H9 (cell line): ENCODE data around the gene BDP1. TPM values are rescaled to one million over a fixed set of nuclear protein-coding genes. Genes with fewer than 3 reads are reported as not detected.

Experiments used
- DNase-seq: peaks from one replicate; pipeline ENCODE4 v3.0.0-alpha.2; 2017
- H2AFZ ChIP-seq: one replicate; pipeline ENCODE4 v1.6.1; 2013; ENCODE audit warnings: mild to moderate bottlenecking, low read length, control low read depth, moderate library complexity
- H2AK5ac ChIP-seq: 2 replicates; pipeline ENCODE4 v1.6.1; 2013; ENCODE audit warnings: low read length, control low read depth, mixed read lengths; ENCODE audit not compliant: insufficient read length
- H2BK120ac ChIP-seq: one replicate; pipeline ENCODE4 v1.6.1; 2013; ENCODE audit warnings: low read depth, mild to moderate bottlenecking, low read length, control low read depth, inconsistent platforms; ENCODE audit not compliant: poor library complexity, severe bottlenecking
- H2BK12ac ChIP-seq: 2 replicates; pipeline ENCODE4 v1.6.1; 2013; ENCODE audit warnings: low read length, control low read depth, mixed read lengths, low read depth; ENCODE audit not compliant: insufficient read length
- H2BK15ac ChIP-seq: 2 replicates; pipeline ENCODE4 v1.6.1; 2013; ENCODE audit warnings: low read depth, low read length, control low read depth
- H2BK20ac ChIP-seq: one replicate; pipeline ENCODE4 v1.6.1; 2013; ENCODE audit warnings: low read depth, mild to moderate bottlenecking, low read length, control low read depth, inconsistent platforms; ENCODE audit not compliant: poor library complexity, severe bottlenecking
- H2BK5ac ChIP-seq: 2 replicates; pipeline ENCODE4 v1.6.1; 2013; ENCODE audit warnings: low read length, control low read depth, mixed read lengths; ENCODE audit not compliant: insufficient read length
- H3K14ac ChIP-seq: 2 replicates; pipeline ENCODE4 v1.6.1; 2013; ENCODE audit warnings: low read length, control low read depth; ENCODE audit not compliant: insufficient read depth
- H3K18ac ChIP-seq: 2 replicates; pipeline ENCODE4 v1.6.1; 2013; ENCODE audit warnings: low read depth, mild to moderate bottlenecking, mixed read lengths, low read length, control low read depth; ENCODE audit not compliant: insufficient read length
- H3K23ac ChIP-seq: 2 replicates; pipeline ENCODE4 v1.6.1; 2013; ENCODE audit warnings: low read length, control low read depth, mixed read lengths, low read depth; ENCODE audit not compliant: insufficient read length
- H3K23me2 ChIP-seq: 2 replicates; pipeline ENCODE4 v1.6.1; 2013; ENCODE audit warnings: low read depth, mild to moderate bottlenecking, mixed read lengths, low read length, control low read depth; ENCODE audit not compliant: insufficient read length, poor library complexity, severe bottlenecking
- H3K27ac ChIP-seq: 2 replicates; pipeline ENCODE4 v1.5.1; 2013; ENCODE audit warnings: low read length, control low read depth, mixed read lengths, low read depth; ENCODE audit not compliant: insufficient read length
- H3K27me3 ChIP-seq: 2 replicates; pipeline ENCODE4 v1.6.1; 2013; ENCODE audit warnings: low read length, control low read depth, inconsistent platforms; ENCODE audit not compliant: insufficient read depth
- H3K4ac ChIP-seq: 2 replicates; pipeline ENCODE4 v1.6.1; 2013; ENCODE audit warnings: low read depth, mild to moderate bottlenecking, control low read depth, inconsistent platforms, low read length, moderate library complexity
- H3K4me1 ChIP-seq: 2 replicates; pipeline ENCODE4 v1.6.1; 2013; ENCODE audit warnings: low read length, control low read depth, inconsistent platforms; ENCODE audit not compliant: insufficient read depth
- H3K4me2 ChIP-seq: 2 replicates; pipeline ENCODE4 v1.6.1; 2013; ENCODE audit warnings: low read length, control low read depth, mixed read lengths; ENCODE audit not compliant: insufficient read length, insufficient read depth
- H3K56ac ChIP-seq: 2 replicates; pipeline ENCODE4 v1.6.1; 2013; ENCODE audit warnings: low read depth, mild to moderate bottlenecking, mixed read lengths, low read length, control low read depth; ENCODE audit not compliant: insufficient read length
- H3K79me1 ChIP-seq: 2 replicates; pipeline ENCODE4 v1.6.1; 2013; ENCODE audit warnings: low read depth, mild to moderate bottlenecking, moderate library complexity, low read length, control low read depth, inconsistent platforms; ENCODE audit not compliant: insufficient read depth, poor library complexity, severe bottlenecking
- H3K79me2 ChIP-seq: 2 replicates; pipeline ENCODE4 v1.6.1; 2013; ENCODE audit warnings: low read length, control low read depth, inconsistent platforms; ENCODE audit not compliant: insufficient read depth
- H3K9ac ChIP-seq: 2 replicates; pipeline ENCODE4 v1.6.1; 2013; ENCODE audit warnings: low read length, control low read depth, mixed read lengths; ENCODE audit not compliant: insufficient read length; ENCODE audit errors: extremely low read depth
- H3K9me3 ChIP-seq: one replicate; pipeline ENCODE4 v1.6.1; 2013; ENCODE audit warnings: low read depth, low read length, inconsistent platforms; ENCODE audit not compliant: control insufficient read depth
- H3T11ph ChIP-seq: one replicate; pipeline ENCODE4 v1.6.1; 2013; ENCODE audit warnings: mild to moderate bottlenecking, low read length, control low read depth, inconsistent platforms
- H4K20me1 ChIP-seq: one replicate; pipeline ENCODE4 v1.6.1; 2013; ENCODE audit not compliant: control insufficient read depth, insufficient read length, insufficient read depth
- H4K5ac ChIP-seq: 2 replicates; pipeline ENCODE4 v1.6.1; 2013; ENCODE audit warnings: low read depth, mild to moderate bottlenecking, mixed read lengths, low read length, control low read depth; ENCODE audit not compliant: insufficient read length
- H4K8ac ChIP-seq: replicated peaks from 2 replicates; pipeline ENCODE4 v1.6.1; 2013; ENCODE audit warnings: low read length, control low read depth, mixed read lengths, low read depth; ENCODE audit not compliant: insufficient read length
- H4K91ac ChIP-seq: 2 replicates; pipeline ENCODE4 v1.6.1; 2013; ENCODE audit warnings: low read depth, mild to moderate bottlenecking, moderate library complexity, mixed read lengths, low read length, control low read depth; ENCODE audit not compliant: insufficient read length
- H3K27ac Mint-ChIP-seq, 3 experiments: 2 replicates in 2 of 3; 3 replicates in 1 of 3; pipeline ENCODE4 v1.8.0; 2020 to 2021; ENCODE audit warnings: mixed read lengths in 3 of 3, mild to moderate bottlenecking in 1 of 3, moderate library complexity in 1 of 3
- H3K27me3 Mint-ChIP-seq: 2 replicates; pipeline ENCODE4 v1.8.0; 2021; ENCODE audit warnings: low read depth, mild to moderate bottlenecking, moderate library complexity, mixed read lengths
- H3K36me3 Mint-ChIP-seq, 3 experiments: 2 replicates in 2 of 3; 3 replicates in 1 of 3; pipeline ENCODE4 v1.8.0; 2020 to 2021; ENCODE audit warnings: low read depth in 3 of 3, mixed read lengths in 3 of 3; ENCODE audit not compliant: insufficient read depth in 1 of 3
- H3K4me1 Mint-ChIP-seq, 2 experiments: 2 replicates each; pipeline ENCODE4 v1.8.0; 2020; ENCODE audit warnings: mixed read lengths in 2 of 2
- H3K4me3 Mint-ChIP-seq, 2 experiments: 2 replicates in 1 of 2; 3 replicates in 1 of 2; pipeline ENCODE4 v1.8.0; 2020 to 2021; ENCODE audit warnings: mild to moderate bottlenecking in 2 of 2, mixed read lengths in 2 of 2, moderate library complexity in 1 of 2
- H3K9me3 Mint-ChIP-seq, 2 experiments: 2 replicates in 1 of 2; 3 replicates in 1 of 2; pipeline ENCODE4 v1.8.0; 2020; ENCODE audit warnings: mild to moderate bottlenecking in 2 of 2, mixed read lengths in 2 of 2, moderate library complexity in 1 of 2
- CTCF ChIP-seq: fragments of 200-600 bp; sonication (generic); conservative IDR thresholded peaks from 3 replicates; pipeline ENCODE4 v1.8.0; 2021; ENCODE audit warnings: antibody characterized with exemption, mild to moderate bottlenecking
- WGBS: extraction: QIAGEN DNeasy Blood & Tissue Kit; methylation state at CpG from one replicate; pipeline ENCODE4 v1.1.7; 2013; ENCODE audit warnings: missing lambda C conversion rate, low lambda C conversion rate, mixed read lengths; ENCODE audit not compliant: insufficient read length; ENCODE audit errors: extremely low coverage; 5-methylcytosine and 5-hydroxymethylcytosine counted together
- total RNA-seq: library from RNA; stranded (reverse); gene quantifications from 2 replicates; pipeline ENCODE4 v1.2.1, GENCODE V29; 2021

Gene BDP1
- total RNA-seq, 1 experiment from 2014 or later, result 31.5 TPM

GRCh38 chr5:71475788-71476384 lies 20.4 kb downstream of the BDP1 start:
- Histone ChIP-seq H2BK5ac (no peak overlapping the region), H3K14ac (no peak overlapping the region), H4K20me1 (no peaks in the 10 kb centered on the region), H2BK120ac (no peak overlapping the region), H3K4me1 (no peaks in the 10 kb centered on the region), H3K4ac (no peak overlapping the region), H3K23ac (no peak overlapping the region), H3K23me2 (no peaks in the 10 kb centered on the region), H3K79me2 (no peaks in the 10 kb centered on the region), H3K9ac (no peak overlapping the region), H3K79me1 (no peaks in the 10 kb centered on the region), H3K27ac (no peak overlapping the region), H3K9me3 (no peaks in the 10 kb centered on the region), H2AK5ac (no peak overlapping the region), H3T11ph (no peak overlapping the region), H2BK12ac (no peak overlapping the region), H2AFZ (no peak overlapping the region), H2BK15ac (no peak overlapping the region), H3K18ac (no peak overlapping the region), H4K5ac (no peak overlapping the region), H2BK20ac (no peak overlapping the region), H3K27me3 (no peaks in the 10 kb centered on the region), H4K91ac (no peak overlapping the region), H4K8ac (no peak overlapping the region), H3K4me2 (no peak overlapping the region), H3K56ac (no peak overlapping the region)
- Mint-ChIP-seq H3K4me1 (peaks cover 4 to 5% of the 10 kb centered on the region in 2 experiments; a peak in 2 of 4 replicates), H3K27ac (peak overlapping the region in 2 of 3 experiments; percentile 58 to 70; a peak in 2 of 7 replicates), H3K4me3 (no peak overlapping the region), H3K27me3 (no peaks in the 10 kb centered on the region), H3K9me3 (peaks cover 0 to 4% of the 10 kb centered on the region in 2 experiments; a peak in 1 of 5 replicates), H3K36me3 (peaks cover 32 to 69% (median 65%) of the 10 kb centered on the region in 3 experiments)
- DNase-seq, result no peak
- TF ChIP-seq CTCF, result peak; percentile 82
- WGBS, result no CpG with 5 or more reads among the region's 3 CpGs
